ENCODE results near the gene USP17L26. TPM values are rescaled to one million over a fixed set of nuclear protein-coding genes. Genes with fewer than 3 reads are reported as not detected.
"Not testable (repeated sequence)": the region's sequence is repeated elsewhere in the genome, so short reads cannot be mapped to it uniquely, and the experiment has no call there.

Gene USP17L26
- not detected in 2 replicates for total RNA-seq (2014; rRNA removed; shearing (Covaris generic))

DNA sequence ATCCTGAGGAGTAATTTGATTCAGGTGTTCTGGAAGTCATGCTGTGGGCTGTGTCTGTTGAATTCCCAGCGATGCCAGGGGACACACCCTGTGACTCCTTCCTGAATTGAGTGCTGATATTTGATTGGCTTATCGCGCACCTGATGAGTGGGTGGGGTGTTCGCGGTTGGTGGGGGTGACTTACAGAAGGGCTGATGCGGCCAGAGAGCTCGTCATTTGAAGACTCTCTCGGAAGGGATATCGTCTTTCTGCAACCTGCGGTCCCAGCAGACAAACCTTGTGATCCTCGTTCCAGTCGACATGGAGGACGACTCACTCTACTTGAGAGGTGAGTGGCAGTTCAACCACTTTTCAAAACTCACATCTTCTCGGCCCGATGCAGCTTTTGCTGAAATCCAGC is at the start of gene USP17L26:
USP17L26 (plus strand) TSS at position 301 of the 400 bp plus-strand sequence; CDS start at position 301, 0 bp downstream.
- H3K36me3 ChIP-seq; DNase-seq; H3K27ac ChIP-seq; H3K4me1 ChIP-seq; H3K9me3 ChIP-seq (replicated peaks); H3K27me3 ChIP-seq; H3K4me3 ChIP-seq: not testable (repeated sequence)

- DNase-seq; H3K4me3 ChIP-seq; H3K9me3 ChIP-seq (replicated peaks); H3K27me3 ChIP-seq; H3K4me1 ChIP-seq; H3K27ac ChIP-seq; H3K36me3 ChIP-seq: not testable (repeated sequence)
Observed at GRCh38 chr4:9324191-9324590, 10.3 kb upstream of the USP17L26 start.

DNA sequence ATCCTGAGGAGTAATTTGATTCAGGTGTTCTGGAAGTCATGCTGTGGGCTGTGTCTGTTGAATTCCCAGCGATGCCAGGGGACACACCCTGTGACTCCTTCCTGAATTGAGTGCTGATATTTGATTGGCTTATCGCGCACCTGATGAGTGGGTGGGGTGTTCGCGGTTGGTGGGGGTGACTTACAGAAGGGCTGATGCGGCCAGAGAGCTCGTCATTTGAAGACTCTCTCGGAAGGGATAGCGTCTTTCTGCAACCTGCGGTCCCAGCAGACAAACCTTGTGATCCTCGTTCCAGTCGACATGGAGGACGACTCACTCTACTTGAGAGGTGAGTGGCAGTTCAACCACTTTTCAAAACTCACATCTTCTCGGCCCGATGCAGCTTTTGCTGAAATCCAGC is 9.6 kb upstream of the USP17L26 start, which contains the start of gene USP17L24:
USP17L24 (plus strand) TSS at position 301 of the 400 bp plus-strand sequence; CDS start at position 301, 0 bp downstream.
- not testable (repeated sequence) for H3K36me3 ChIP-seq; H3K27ac ChIP-seq; DNase-seq; H3K4me3 ChIP-seq; H3K4me1 ChIP-seq; H3K27me3 ChIP-seq; H3K9me3 ChIP-seq (replicated peaks)

DNA sequence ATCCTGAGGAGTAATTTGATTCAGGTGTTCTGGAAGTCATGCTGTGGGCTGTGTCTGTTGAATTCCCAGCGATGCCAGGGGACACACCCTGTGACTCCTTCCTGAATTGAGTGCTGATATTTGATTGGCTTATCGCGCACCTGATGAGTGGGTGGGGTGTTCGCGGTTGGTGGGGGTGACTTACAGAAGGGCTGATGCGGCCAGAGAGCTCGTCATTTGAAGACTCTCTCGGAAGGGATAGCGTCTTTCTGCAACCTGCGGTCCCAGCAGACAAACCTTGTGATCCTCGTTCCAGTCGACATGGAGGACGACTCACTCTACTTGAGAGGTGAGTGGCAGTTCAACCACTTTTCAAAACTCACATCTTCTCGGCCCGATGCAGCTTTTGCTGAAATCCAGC is 4.8 kb upstream of the USP17L26 start, which contains the start of gene USP17L25:
USP17L25 (plus strand) TSS at position 301 of the 400 bp plus-strand sequence; CDS start at position 301, 0 bp downstream.
- H3K27me3 ChIP-seq; H3K27ac ChIP-seq; H3K4me1 ChIP-seq; DNase-seq; H3K9me3 ChIP-seq (replicated peaks); H3K4me3 ChIP-seq; H3K36me3 ChIP-seq: not testable (repeated sequence)

DNA sequence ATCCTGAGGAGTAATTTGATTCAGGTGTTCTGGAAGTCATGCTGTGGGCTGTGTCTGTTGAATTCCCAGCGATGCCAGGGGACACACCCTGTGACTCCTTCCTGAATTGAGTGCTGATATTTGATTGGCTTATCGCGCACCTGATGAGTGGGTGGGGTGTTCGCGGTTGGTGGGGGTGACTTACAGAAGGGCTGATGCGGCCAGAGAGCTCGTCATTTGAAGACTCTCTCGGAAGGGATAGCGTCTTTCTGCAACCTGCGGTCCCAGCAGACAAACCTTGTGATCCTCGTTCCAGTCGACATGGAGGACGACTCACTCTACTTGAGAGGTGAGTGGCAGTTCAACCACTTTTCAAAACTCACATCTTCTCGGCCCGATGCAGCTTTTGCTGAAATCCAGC is 4.6 kb downstream of the USP17L26 start, which contains the start of gene USP17L5:
USP17L5 (plus strand) TSS at position 301 of the 400 bp plus-strand sequence; CDS start at position 301, 0 bp downstream.
- H3K9me3 ChIP-seq (replicated peaks); DNase-seq; H3K4me3 ChIP-seq; H3K4me1 ChIP-seq; H3K27ac ChIP-seq; H3K36me3 ChIP-seq; H3K27me3 ChIP-seq: not testable (repeated sequence)

DNA sequence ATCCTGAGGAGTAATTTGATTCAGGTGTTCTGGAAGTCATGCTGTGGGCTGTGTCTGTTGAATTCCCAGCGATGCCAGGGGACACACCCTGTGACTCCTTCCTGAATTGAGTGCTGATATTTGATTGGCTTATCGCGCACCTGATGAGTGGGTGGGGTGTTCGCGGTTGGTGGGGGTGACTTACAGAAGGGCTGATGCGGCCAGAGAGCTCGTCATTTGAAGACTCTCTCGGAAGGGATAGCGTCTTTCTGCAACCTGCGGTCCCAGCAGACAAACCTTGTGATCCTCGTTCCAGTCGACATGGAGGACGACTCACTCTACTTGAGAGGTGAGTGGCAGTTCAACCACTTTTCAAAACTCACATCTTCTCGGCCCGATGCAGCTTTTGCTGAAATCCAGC is 9.4 kb downstream of the USP17L26 start, which contains the start of gene USP17L27:
USP17L27 (plus strand) TSS at position 301 of the 400 bp plus-strand sequence; CDS start at position 301, 0 bp downstream.
- H3K4me3 ChIP-seq; H3K36me3 ChIP-seq; DNase-seq; H3K4me1 ChIP-seq; H3K9me3 ChIP-seq (replicated peaks); H3K27ac ChIP-seq; H3K27me3 ChIP-seq: not testable (repeated sequence)

DNA sequence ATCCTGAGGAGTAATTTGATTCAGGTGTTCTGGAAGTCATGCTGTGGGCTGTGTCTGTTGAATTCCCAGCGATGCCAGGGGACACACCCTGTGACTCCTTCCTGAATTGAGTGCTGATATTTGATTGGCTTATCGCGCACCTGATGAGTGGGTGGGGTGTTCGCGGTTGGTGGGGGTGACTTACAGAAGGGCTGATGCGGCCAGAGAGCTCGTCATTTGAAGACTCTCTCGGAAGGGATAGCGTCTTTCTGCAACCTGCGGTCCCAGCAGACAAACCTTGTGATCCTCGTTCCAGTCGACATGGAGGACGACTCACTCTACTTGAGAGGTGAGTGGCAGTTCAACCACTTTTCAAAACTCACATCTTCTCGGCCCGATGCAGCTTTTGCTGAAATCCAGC is 14.1 kb downstream of the USP17L26 start, which contains the start of gene USP17L28:
USP17L28 (plus strand) TSS at position 301 of the 400 bp plus-strand sequence; CDS start at position 301, 0 bp downstream.
- not testable (repeated sequence) for H3K4me1 ChIP-seq; DNase-seq; H3K4me3 ChIP-seq; H3K36me3 ChIP-seq; H3K27me3 ChIP-seq; H3K27ac ChIP-seq; H3K9me3 ChIP-seq (replicated peaks)

- H3K27ac ChIP-seq = not testable (repeated sequence)
Observed at GRCh38 chr4:9350866-9351265, 16.4 kb downstream of the USP17L26 start.

DNA sequence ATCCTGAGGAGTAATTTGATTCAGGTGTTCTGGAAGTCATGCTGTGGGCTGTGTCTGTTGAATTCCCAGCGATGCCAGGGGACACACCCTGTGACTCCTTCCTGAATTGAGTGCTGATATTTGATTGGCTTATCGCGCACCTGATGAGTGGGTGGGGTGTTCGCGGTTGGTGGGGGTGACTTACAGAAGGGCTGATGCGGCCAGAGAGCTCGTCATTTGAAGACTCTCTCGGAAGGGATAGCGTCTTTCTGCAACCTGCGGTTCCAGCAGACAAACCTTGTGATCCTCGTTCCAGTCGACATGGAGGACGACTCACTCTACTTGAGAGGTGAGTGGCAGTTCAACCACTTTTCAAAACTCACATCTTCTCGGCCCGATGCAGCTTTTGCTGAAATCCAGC is 18.9 kb downstream of the USP17L26 start, which contains the start of gene USP17L29:
USP17L29 (plus strand) TSS at position 301 of the 400 bp plus-strand sequence; CDS start at position 301, 0 bp downstream.
- not testable (repeated sequence) for H3K9me3 ChIP-seq (replicated peaks); H3K27me3 ChIP-seq; H3K4me1 ChIP-seq; DNase-seq; H3K36me3 ChIP-seq; H3K4me3 ChIP-seq; H3K27ac ChIP-seq

More at GRCh38 chr4:9350866-9351265, 16.4 kb downstream of the USP17L26 start:
- not testable (repeated sequence) for H3K9me3 ChIP-seq (replicated peaks); DNase-seq; H3K27me3 ChIP-seq; H3K4me3 ChIP-seq; H3K4me1 ChIP-seq; H3K36me3 ChIP-seq

GRCh38 chr4:9362829-9363228 is 28.4 kb downstream of the USP17L26 start, which contains the start of gene USP17L30:
Gene USP17L30 (plus strand): TSS chr4:9363129. CDS start chr4:9363129, 0 bp downstream.
- not testable (repeated sequence) for H3K4me3 ChIP-seq; H3K27me3 ChIP-seq; H3K36me3 ChIP-seq; H3K9me3 ChIP-seq (replicated peaks); H3K4me1 ChIP-seq; DNase-seq; H3K27ac ChIP-seq

DNA sequence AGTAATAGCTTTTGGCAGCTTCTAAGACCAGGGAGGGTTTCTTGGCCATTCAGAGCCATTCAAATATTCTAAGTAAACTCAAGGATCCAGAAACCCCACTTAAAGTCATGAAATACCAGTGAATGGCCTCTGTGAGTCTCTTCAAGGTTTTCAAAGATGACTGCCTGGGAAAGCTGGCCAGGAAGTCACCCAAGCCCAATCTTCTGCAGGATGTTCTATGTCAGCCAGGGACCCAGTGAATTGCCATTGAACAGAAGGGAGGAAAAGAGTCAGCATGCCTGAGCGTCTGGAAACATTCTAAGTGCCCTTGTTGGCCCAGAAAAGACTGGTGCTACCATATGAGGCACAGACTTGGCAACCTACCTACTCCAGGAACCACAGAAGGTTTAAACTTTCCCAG is 45.4 kb downstream of the USP17L26 start:
- H3K4me1 ChIP-seq = not testable (repeated sequence)

DNA sequence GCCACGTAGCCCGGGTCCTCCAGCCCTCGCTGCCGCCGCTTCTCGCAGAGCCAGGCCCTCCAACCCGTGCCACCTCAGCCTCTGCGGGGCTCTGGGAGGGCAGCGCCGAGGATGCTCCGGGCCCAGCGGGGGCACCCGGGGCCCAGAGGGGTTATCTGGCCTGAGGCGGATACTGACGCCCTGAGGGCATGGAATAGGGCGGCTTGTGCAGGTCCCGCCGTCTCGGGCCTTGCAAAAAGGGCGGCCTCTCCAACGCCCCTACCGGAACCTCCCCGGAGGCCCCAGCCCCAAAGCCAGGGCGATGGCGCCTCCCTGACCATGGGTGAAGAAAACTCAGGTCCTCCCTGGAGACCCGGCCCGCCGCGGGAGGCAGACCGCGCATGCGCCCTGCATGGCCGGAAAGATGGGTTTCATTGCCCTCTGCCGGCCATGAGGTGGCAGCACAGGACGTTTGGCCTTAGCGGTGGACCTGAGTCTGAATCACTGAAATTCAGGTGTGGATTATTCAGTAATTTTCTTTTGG is 46.6 kb downstream of the USP17L26 start:
- not testable (repeated sequence) for H3K4me1 ChIP-seq; H3K9me3 ChIP-seq (replicated peaks); H3K4me3 ChIP-seq; H3K36me3 ChIP-seq; H3K27ac ChIP-seq; H3K27me3 ChIP-seq
- peak in 1 of 2 experiments; percentile 24 for DNase-seq

More for the DNA sequence above, 45.4 kb downstream of the USP17L26 start:
- H3K9me3 ChIP-seq (replicated peaks); DNase-seq; H3K36me3 ChIP-seq; H3K27me3 ChIP-seq; H3K27ac ChIP-seq; H3K4me3 ChIP-seq: not testable (repeated sequence)

DNA sequence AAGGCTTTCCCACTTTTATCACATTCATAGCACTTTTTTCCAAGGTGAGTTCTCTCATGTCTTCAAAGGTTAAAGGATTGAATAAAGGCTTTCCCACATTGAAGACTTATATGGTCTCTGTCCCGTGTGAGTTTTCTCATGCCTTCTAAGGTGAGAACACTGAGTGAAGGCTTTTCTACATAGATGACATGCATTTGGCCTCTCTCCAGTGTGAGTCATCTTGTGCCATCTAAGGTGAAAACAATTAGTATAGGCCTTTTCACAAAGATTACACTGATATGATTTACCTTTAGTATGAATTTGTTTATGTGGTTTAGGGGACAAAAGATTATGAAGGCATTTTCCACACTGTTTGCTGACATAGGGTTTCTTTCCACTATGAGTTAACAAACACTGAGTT is 49.7 kb downstream of the USP17L26 start:
- no peaks in the 10 kb centered on the region for H3K4me1 ChIP-seq
- H3K27ac ChIP-seq = no peak overlapping the region
- H3K36me3 ChIP-seq = no peaks in the 10 kb centered on the region
- no peak for DNase-seq
- H3K27me3 ChIP-seq = no peaks in the 10 kb centered on the region
- no peaks in the 10 kb centered on the region for H3K9me3 ChIP-seq (replicated peaks)
- no peak overlapping the region for H3K4me3 ChIP-seq

Data from SJCRH30 (cell line).